Amniotic stem cell (primary cell): ENCODE results near the gene MINDY1.

Source experiments
- DNase-seq: peaks from one replicate; lab custom pipeline; 2025; lab: John Stamatoyannopoulos, UW

Gene MINDY1

GRCh38 chr1:150965605-150966004 is 41.1 kb downstream of the MINDY1 start:
- no peak for DNase-seq

DNA sequence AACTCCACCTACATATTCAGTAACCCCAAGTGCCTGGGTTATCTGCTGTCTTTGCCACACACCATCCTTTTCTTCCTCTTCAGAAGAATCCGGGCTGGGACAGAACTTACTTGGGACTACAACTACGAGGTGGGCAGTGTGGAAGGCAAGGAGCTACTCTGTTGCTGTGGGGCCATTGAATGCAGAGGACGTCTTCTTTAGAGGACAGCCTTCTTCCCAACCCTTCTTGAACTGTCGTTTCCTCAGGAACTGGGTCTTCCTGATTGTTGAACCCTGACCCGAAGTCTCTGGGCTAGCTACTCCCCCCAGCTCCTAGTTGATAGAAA is 42.6 kb downstream of the MINDY1 start:
- DNase-seq, result no peak

DNA sequence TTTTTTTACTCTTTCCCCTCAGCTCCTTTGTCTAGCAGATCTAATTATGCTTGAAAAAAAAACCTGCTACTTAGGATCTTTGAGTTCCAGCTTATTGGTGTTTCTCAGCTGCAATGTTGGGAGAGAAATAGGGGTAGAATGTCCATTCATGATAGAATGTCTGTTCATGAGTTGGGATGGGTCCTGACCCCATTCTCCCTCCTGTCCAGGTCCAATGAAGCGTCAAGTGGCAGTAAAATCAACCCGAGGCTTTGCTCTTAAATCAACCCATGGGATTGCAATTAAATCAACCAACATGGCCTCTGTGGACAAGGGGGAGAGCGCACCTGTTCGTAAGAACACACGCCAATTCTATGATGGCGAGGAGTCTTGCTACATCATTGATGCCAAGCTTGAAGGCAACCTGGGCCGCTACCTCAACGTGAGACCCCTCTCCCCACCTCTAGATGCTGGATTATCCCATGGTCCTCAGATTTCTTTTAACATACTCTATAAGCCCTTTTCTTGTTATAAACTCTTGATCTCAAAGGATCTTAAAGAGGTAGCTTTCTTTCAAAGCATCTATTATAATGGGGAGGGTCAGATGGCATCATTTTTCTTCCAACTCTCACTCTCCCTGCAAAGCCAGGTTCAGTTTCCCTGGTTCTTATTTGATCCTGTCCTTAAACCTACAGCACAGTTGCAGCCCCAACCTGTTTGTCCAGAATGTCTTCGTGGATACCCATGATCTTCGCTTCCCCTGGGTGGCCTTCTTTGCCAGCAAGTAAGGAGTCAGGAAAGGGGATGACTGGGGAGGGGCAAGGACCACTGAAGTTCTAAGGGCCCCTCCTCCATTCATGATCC is 43.2 kb downstream of the MINDY1 start:
- DNase-seq, result no peak

DNA sequence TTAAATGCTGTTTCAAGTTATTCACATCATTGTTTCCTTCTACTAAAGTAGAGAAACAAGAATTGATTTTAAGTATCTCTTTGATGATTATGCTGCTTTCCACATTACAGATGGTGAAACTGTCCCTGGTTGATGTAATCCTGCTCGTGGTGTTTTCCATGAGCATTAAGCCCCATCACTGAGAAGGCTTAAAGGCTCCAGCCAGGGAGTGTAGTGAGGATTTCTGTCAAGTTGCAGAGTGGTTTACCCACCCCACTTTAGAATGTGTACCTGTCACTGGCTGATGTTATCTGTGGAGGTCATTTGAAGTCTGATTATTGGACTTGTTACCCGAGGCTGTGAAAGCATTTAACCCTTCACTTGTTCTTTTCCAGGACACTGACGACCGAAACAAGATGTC is 44.9 kb downstream of the MINDY1 start:
- no peak for DNase-seq

DNA sequence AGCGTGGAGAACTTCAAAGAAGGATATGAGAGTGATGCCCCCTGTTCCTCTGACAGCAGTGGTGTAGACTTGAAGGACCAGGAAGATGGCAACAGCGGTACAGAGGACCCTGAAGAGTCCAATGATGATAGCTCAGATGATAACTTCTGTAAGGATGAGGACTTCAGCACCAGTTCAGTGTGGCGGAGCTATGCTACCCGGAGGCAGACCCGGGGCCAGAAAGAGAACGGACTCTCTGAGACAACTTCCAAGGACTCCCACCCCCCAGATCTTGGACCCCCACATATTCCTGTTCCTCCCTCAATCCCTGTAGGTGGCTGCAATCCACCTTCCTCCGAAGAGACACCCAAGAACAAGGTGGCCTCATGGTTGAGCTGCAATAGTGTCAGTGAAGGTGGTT is 46.1 kb downstream of the MINDY1 start:
- no peak for DNase-seq

GRCh38 chr1:150957666-150958065 is 49.0 kb downstream of the MINDY1 start:
- no peak for DNase-seq

- no peak for DNase-seq
Measured at GRCh38 chr1:150955280-150955679, 51.4 kb downstream of the MINDY1 start.

- no peak for DNase-seq
Measured at GRCh38 chr1:150954708-150955107, 52.0 kb downstream of the MINDY1 start.
